Hepatocyte (in vitro differentiated cells): ENCODE results near the gene IRF2.
"Not testable (repeated sequence)": the region's sequence is repeated elsewhere in the genome, so short reads cannot be mapped to it uniquely, and the experiment has no call there.

ENCODE experiments used
- CTCF ChIP-seq: fragments of 200-600 bp; sonication (generic); IDR thresholded peaks from 2 replicates; pipeline ENCODE4 v1.5.1; 2016; ENCODE audit warnings: antibody characterized with exemption, mild to moderate bottlenecking; ENCODE audit not compliant: poor library complexity
- EZH2 ChIP-seq: fragments of 200-600 bp; sonication (generic); IDR thresholded peaks from 2 replicates; pipeline ENCODE4 v1.6.1; 2016; ENCODE audit warnings: antibody characterized with exemption, mild to moderate bottlenecking, borderline replicate concordance
- EZH2phosphoT487 ChIP-seq: fragments of 200-600 bp; sonication (generic); IDR thresholded peaks from one replicate; pipeline ENCODE4 v1.6.1; 2018; ENCODE audit warnings: antibody characterized with exemption, mild to moderate bottlenecking, low read depth, moderate library complexity; ENCODE audit not compliant: unreplicated experiment, severe bottlenecking

- not testable (repeated sequence) for TF ChIP-seq CTCF, EZH2, EZH2phosphoT487
Observed at GRCh38 chr4:184380214-184380613, 94.1 kb downstream of the IRF2 start.
